ENCODE data around the gene LRRC72.
A peak's percentile ranks its signal among the peaks of the same experiment; 100 is the strongest.
"Not testable (repeated sequence)": the region's sequence is repeated elsewhere in the genome, so short reads cannot be mapped to it uniquely, and the experiment has no call there.

The LRRC72 gene

GRCh38 chr7:16583834-16584233 is 57.2 kb downstream of the LRRC72 start:
- DNase-seq (ENCODE audit: low spot score), result no peak

GRCh38 chr7:16585540-16585939 is 58.9 kb downstream of the LRRC72 start:
- DNase-seq (ENCODE audit: low spot score), result no peak

- DNase-seq (ENCODE audit: low spot score), result no peak
These were observed 59.7 kb downstream of the LRRC72 start for GRCh38 chr7:16586081-16586874.

GRCh38 chr7:16587129-16587528 is 60.5 kb downstream of the LRRC72 start:
- no peak for DNase-seq (ENCODE audit: low spot score)

GRCh38 chr7:16587790-16588189 is 61.2 kb downstream of the LRRC72 start:
- no peak for DNase-seq (ENCODE audit: low spot score)

GRCh38 chr7:16589881-16590280 is 63.3 kb downstream of the LRRC72 start:
- DNase-seq (ENCODE audit: low spot score), result no peak

GRCh38 chr7:16590424-16590823 is 63.8 kb downstream of the LRRC72 start:
- DNase-seq (ENCODE audit: low spot score), result no peak

- no peak for DNase-seq (ENCODE audit: low spot score)
These were observed 65.8 kb downstream of the LRRC72 start for GRCh38 chr7:16592395-16592794.

GRCh38 chr7:16594061-16594460 is 67.4 kb downstream of the LRRC72 start:
- no peak for DNase-seq (ENCODE audit: low spot score)

- no peak for DNase-seq (ENCODE audit: low spot score)
These were observed 68.1 kb downstream of the LRRC72 start for GRCh38 chr7:16594676-16595075.

GRCh38 chr7:16595596-16595995 is 69.0 kb downstream of the LRRC72 start:
- DNase-seq (ENCODE audit: low spot score), result not testable (repeated sequence)

- no peak for DNase-seq (ENCODE audit: low spot score)
These were observed 71.4 kb downstream of the LRRC72 start for GRCh38 chr7:16598015-16598414.

GRCh38 chr7:16599860-16600259 is 73.2 kb downstream of the LRRC72 start:
- DNase-seq (ENCODE audit: low spot score), result no peak

- DNase-seq (ENCODE audit: low spot score), result no peak
These were observed 77.0 kb downstream of the LRRC72 start for GRCh38 chr7:16603633-16604032.

- DNase-seq (ENCODE audit: low spot score), result no peak
These were observed 77.4 kb downstream of the LRRC72 start for GRCh38 chr7:16604054-16604453.

- DNase-seq (ENCODE audit: low spot score), result no peak
These were observed 80.1 kb downstream of the LRRC72 start for GRCh38 chr7:16606704-16607103.

- DNase-seq (ENCODE audit: low spot score), result peak; percentile 83
These were observed 83.3 kb downstream of the LRRC72 start for GRCh38 chr7:16609842-16610450.

- DNase-seq (ENCODE audit: low spot score), result no peak
These were observed 85.1 kb downstream of the LRRC72 start for GRCh38 chr7:16611711-16612110.

- no peak for DNase-seq (ENCODE audit: low spot score)
These were observed 88.6 kb downstream of the LRRC72 start for GRCh38 chr7:16615228-16615627.

- DNase-seq (ENCODE audit: low spot score), result no peak
These were observed 89.5 kb downstream of the LRRC72 start for GRCh38 chr7:16616122-16616521.

- DNase-seq (ENCODE audit: low spot score), result no peak
These were observed 89.9 kb downstream of the LRRC72 start for GRCh38 chr7:16616542-16616941.

GRCh38 chr7:16619979-16620408 is 93.4 kb downstream of the LRRC72 start:
- DNase-seq (ENCODE audit: low spot score), result no peak

GRCh38 chr7:16626388-16626787 is 99.8 kb downstream of the LRRC72 start:
- DNase-seq (ENCODE audit: low spot score), result no peak

GRCh38 chr7:16627236-16627635 is 100.6 kb downstream of the LRRC72 start:
- no peak for DNase-seq (ENCODE audit: low spot score)

Data from LoVo (cell line).